ELR (cell line): ENCODE measurements around the gene KIRREL3.

ENCODE experiments used
- DNase-seq: peaks from one replicate; pipeline ENCODE4 v3.0.0-alpha.2; 2015; ENCODE audit warnings: low read depth

Gene KIRREL3

DNA sequence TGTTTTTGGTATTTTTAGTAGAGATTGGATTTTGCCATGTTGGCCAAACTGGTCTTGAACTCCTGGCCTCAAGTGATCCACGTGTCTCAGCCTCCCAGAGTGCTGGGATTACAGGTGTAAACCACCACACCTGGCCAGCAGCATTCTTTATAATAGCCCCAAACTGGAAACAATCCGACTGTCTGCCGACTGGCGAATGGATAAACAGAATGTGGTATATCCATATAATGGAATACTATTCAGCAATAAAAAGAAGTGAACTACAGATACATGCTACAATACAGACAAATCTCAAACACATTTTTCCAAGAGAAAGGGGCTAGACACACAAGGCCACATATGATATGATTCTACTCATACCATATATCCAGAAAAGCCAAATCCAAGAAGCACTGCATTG, 493.8 kb downstream of the KIRREL3 start:
- DNase-seq, result no peak

DNA sequence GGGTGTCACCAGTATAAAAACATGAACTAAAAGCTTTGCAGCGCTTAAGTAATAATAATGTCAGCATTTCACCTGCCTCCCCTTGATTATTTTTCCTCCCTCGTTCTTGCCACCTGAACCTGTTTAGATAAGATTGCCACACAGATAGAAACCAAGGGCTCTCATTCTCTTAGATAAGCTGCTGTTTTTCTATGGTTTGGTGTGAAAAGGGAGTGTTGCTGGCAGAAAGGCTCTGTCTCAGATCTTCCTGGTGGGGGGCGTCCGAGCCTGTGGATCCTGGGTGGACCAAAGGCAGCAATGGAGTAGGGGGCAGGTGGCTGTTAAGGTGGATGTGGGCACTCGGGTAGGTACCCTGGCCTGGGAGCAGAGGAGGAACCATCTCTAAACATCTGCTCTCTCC, 497.6 kb downstream of the KIRREL3 start:
- no peak for DNase-seq

- DNase-seq, result no peak
These were observed 498.4 kb downstream of the KIRREL3 start for GRCh38 chr11:126502159-126502558.

DNA sequence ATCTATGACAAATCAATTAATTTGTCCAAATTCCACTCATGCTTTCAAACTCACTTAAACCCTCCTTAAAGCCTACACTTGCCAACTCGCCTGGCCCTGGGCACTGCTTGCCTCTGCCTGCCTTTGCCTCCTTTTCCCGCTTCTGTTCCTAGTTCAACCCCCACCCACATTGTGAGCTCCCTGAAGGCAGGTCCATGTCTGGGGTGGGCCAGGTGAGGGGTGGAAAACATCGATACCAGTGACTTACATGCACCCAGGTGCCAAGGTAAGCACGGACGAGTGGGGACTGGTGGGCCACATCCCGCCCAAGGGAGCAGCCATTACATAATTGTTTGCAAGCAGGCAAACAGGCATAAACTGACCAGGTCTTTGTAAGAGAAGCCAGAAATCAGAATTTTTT, 498.9 kb downstream of the KIRREL3 start:
- DNase-seq, result no peak

- DNase-seq, result no peak
These were observed 499.6 kb downstream of the KIRREL3 start for GRCh38 chr11:126500981-126501380.

DNA sequence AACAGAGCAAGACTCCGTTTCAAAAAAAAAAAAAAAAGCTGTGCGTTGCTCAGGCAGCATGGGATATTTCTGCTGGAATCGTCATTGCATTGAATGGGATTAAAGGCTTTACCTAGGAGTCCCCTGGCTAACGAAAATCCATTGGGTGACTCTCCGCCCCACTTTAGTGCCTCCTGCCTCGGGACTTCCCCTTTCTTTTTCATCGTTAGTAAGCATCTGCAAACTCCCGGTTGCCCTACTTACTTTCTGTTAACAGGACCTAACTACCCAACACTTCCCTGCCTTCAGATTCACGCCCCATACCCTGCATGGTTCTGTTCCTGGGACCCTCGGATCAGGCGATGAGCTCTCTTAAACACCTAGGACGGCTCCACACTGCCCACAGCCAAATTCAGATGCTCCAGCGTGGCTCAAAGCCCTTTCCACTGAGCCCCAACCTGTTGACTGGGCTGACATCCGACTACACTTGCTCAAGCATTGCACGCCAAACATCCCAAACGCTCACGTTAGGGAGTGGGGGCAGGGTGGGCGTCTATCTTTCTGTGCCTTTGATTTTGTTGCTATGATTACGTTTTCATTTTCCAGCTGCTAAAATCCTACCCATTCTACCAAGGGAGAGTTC, 501.3 kb downstream of the KIRREL3 start:
- no peak for DNase-seq

DNA sequence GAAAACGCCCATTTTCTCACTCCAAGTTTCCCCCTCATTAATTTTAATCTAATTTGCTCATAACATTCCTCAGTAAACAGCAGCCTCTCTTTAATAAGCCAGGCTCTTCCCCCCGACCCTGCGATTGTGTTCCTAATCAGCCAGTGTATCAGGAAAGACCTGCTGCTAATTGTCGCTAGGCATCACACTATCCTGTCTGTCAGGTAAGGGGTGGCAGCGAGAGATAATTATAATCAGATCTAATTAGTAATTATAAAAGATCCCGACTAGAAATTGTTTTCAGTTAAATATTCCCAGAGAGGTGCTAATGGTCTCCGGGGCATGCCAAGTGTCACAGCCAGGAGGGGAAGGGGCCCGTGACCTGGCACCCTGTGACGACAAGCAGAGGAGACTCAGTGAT, 502.3 kb downstream of the KIRREL3 start:
- DNase-seq, result no peak

DNA sequence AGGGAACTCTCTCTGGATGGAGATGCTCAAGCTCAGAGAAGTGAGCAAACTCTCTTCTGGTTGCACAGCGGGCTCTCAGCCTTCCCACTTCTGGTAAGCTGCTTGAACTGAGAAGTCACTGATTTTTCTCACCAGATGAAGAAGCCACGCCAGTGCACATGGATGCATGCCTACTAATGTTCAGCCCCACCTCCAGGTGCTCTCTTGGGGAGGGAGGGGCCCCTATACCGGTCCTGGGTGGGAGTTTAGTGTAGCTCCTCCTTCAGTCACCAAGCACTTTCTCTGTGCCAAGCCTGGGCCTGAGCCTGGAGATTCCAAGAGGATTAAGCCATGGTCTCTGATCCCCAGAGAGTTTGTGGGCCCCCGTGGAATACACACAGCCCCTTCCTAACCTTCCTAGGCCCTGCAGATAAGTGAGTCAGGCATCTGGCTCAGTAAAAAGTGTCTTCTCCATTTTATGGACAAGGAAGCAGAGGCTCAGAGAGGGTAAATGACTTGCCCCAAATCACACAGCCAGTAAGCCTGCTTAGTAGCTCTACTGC, 502.9 kb downstream of the KIRREL3 start:
- DNase-seq, result no peak

- no peak for DNase-seq
These were observed 503.8 kb downstream of the KIRREL3 start for GRCh38 chr11:126496576-126497337.

DNA sequence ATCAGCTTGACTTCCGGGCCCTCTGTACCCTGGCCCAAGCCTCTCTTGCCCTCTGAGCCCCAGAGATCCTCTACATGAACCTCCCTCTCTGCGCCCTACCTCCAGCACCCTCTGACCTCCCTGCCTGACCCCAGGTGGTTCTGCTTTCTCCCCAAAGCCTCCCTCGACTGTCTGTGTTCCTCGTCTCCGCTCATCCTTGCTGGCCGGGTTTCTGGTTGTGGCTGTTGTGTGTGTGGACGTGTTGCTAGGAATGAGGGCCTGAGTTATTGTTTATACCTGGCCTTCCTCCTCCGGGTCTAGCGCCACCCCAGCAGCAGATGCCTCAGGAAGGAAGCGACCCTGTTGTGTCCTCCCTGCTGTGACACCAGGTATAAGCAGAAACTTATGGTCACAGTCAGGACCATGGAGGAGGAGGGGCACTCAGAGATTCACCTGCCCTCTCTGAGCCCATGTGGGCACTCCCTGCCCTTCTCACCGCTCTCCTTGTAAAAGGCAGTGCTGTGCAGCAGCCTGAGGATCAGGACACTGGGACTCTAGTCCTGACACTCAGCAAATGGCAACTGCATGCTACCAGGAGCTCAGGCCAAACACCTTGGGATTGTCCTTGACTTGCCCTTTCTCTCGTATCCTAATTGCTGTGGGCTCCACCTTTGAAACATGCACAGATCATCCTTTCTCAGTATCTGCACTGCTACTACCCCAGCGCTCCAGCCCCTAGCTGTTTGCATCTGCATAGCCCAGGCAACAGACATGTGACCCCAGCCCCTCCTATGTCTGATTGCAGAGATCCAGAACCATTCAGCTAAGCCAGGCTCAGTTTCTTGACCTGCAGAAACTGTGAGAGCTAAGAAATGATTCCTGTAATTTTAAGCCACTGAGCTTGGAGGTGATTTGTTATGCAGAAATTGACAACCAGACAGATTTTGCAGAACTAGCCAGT, 505.0 kb downstream of the KIRREL3 start:
- no peak for DNase-seq

DNA sequence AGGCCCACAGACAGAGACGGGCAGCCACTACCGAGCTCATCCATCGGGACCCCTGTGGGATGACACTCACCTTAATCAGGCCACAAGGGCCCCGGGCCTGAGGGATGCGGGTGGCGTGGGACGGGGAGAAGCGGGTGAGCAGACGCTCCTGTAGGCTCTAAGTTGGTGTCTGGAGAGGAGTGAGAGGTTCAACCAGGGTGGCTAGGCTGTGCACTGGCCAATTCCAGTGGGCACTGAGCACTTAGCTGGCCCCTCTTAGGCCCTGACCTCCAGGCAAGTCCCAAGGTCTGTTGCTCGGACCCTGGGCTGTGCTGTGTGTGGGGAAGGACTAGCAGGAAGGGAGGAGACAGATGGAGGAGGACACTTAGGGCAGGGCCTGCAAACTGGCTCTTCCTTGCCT, 505.7 kb downstream of the KIRREL3 start:
- no peak for DNase-seq

GRCh38 chr11:126492331-126493082, 508.1 kb downstream of the KIRREL3 start:
- DNase-seq, result no peak

GRCh38 chr11:126491092-126491491, 509.5 kb downstream of the KIRREL3 start:
- no peak for DNase-seq

DNA sequence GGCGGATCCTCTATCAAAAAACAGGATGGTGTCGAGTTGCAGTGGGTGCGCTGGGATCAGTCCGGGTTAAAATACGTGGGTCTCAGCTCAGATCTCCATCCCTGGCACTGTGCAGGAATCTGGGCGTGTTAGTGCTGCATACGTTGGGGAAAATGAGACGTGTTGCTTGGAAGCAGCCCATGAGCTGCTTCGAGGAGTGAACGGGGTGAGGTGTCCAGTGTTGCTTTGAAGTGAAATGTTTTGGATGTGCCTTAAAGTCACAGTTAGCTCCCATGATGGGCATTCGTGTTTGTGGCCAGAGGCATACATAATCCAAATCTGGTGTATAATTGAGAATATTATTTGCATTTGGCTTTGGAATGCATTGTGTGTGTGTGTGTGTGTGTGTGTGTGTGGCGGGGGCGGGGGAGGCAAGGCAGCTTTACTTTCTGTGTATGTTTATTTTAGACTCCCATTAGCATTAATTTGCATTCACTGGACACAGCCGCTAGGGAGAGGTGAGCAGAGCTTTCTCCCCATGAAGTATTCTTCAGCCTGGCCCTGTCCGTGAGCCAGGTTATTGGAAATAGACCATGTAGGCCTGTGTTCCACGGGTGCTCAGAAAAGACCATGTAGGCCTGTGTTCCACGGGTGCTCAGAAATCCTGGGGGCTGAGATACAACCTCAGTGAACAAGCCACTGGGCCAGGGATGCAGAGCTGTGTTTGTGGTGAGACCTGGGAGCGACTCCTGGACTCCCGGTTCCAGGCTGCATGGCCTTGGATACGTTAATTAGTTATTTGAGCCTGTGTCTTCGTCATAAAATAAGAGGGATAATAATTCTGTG, 510.5 kb downstream of the KIRREL3 start:
- no peak for DNase-seq

DNA sequence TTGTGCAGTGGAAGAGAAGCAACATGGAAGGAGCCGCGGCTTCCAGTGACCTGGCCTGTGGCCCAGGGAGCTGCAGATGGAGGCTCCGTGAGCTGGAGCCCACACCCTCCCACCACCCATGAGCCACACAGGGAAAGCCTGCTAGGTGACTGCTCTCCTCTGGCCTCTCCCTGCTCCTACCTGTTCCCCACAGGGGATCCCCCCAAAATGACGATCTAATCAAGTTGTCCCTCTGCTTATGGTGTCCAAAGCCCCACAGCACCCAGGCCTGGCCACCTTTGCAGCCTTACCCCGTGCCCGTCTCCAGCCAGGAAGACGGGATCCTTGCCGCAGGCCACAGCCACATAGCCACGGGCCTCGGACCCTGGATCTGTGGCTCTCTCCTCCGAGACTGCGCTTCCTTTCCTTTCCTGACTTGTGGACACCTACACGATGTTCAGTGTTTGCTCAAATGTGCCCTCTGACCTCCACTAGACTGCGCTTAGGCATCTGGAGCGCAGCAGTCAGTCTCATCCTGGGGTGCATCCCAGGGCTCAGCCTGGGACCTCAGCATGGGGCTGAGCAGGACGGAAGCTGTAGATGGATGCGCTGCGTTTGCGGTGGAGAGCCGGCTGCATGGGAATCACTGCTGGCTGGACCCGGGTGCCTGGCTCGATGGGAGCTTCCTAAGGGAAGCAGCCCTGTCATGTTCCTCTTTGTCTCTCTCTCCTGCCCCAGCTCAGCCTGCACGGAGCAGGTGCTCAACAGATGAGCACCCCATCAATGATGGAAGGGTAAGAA, 511.8 kb downstream of the KIRREL3 start:
- DNase-seq, result no peak

DNA sequence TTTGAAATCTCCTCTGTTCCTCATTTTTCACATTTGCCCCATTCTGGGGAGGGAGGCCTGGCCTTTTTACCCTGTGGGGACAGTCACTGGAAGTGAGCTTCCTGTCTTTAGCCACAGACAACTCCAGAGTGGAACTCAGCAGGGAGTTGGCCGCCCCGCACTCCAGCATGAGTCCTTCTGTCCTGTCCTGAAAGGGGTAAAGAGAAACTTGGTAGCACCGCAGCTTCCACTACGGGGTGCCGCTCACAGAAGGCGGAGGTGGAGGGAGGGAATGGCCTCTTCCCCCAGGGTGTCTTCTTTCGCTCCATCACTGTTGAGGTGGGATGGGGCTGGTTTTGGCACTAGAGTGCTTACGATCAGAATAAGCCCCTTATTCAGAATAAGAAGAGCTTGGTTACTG, 512.9 kb downstream of the KIRREL3 start:
- DNase-seq, result no peak

DNA sequence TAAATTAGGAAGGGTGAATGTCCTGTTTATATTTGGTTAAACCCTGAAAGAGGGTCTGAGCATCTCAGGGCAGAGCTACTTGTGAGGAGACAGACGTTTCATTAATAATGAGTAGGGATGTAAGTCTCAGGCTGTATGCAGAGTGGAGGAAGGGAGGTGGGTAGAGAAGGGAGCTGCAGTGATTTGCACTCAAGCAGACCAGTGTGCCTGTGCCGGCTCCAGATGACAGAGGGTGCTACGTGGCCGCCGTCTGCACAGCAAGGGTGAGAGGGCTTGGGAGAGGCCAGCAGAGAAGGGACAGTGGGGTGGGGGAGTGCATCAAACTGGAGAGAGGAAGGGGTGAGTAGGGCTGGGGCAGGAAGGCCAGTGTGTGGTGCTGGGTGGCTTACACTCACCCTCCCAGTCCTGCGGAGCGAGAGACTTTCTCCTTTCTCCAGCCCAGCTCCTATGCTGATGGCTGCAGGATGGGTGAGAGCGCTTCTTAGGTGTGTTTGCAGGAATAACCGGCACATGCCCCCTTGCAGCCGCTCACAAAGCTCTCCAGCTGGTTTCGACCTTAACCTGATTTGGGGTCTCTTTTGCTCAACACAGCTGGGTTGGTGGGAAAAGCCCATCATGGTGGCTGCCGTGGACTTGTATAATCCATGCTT, 514.5 kb downstream of the KIRREL3 start:
- DNase-seq, result no peak

- peak; percentile 46 for DNase-seq
These were observed 515.4 kb downstream of the KIRREL3 start for GRCh38 chr11:126485021-126485792.

DNA sequence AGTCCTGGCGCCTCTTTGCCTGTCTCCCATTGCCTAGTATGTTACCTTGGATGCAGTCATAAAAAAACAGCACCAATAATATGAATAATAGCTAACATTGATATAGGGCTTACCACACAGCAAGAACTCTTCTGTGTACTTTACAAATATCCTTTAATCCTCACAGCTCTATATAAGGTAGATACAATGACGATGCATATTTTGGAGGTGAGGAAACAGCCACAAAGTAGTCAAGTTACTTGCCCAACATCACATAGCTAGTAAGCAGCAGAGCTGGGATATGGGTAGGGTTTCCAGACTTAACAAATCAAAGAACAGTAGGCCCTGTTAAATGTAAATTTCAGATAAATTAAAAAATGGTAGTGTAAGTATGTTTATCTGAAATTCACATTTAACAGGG, 516.3 kb downstream of the KIRREL3 start:
- DNase-seq, result peak; percentile 36
